Uterus (tissue), 2 donors: ENCODE data around the gene LTB4R2.

Experiments
- POLR2A ChIP-seq, 2 donors: fragments of 450-650 bp; IDR thresholded peaks; one replicate each; pipeline ENCODE4 v1.6.1; 2016; ENCODE audit warnings: antibody characterized with exemption in 2 of 2, mild to moderate bottlenecking in 1 of 2, moderate library complexity in 1 of 2
- TF ChIP-seq, protein P1 (sequence below), 4 experiments: fragments of 200-600 bp in 2 of 4; fragments of 450-650 bp in 2 of 4; sonication (generic) in 2 of 4; IDR thresholded peaks; one replicate each; pipeline ENCODE4 v1.5.1; 2016 to 2019; ENCODE audit warnings: antibody characterized with exemption in 4 of 4, mild to moderate bottlenecking in 2 of 4, moderate library complexity in 1 of 4

DNA sequence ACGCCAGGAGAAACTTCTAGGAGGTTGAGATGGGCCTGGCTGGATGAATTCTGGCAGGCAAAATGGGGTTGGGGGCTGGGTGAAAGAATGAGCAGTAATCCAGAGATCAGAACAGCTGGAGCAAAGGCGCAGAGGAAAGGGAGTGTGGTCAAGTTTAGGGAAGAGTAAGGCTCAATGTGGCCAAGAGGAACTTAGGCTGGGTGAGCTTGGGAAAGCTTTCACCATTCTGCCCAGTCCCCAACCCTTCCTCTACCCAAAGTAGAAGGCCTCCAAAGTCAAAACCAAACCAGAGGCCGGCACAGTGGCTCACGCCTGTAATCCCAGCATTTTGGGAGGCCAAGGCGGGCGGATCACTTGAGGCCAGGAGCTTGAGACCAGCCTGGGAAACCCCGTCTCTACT lies 28.3 kb upstream of the LTB4R2 start:
- TF ChIP-seq, protein P1, sequence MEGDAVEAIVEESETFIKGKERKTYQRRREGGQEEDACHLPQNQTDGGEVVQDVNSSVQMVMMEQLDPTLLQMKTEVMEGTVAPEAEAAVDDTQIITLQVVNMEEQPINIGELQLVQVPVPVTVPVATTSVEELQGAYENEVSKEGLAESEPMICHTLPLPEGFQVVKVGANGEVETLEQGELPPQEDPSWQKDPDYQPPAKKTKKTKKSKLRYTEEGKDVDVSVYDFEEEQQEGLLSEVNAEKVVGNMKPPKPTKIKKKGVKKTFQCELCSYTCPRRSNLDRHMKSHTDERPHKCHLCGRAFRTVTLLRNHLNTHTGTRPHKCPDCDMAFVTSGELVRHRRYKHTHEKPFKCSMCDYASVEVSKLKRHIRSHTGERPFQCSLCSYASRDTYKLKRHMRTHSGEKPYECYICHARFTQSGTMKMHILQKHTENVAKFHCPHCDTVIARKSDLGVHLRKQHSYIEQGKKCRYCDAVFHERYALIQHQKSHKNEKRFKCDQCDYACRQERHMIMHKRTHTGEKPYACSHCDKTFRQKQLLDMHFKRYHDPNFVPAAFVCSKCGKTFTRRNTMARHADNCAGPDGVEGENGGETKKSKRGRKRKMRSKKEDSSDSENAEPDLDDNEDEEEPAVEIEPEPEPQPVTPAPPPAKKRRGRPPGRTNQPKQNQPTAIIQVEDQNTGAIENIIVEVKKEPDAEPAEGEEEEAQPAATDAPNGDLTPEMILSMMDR (IDR thresholded peaks at IDR 0.05) = no peak
- TF ChIP-seq POLR2A (IDR thresholded peaks at IDR 0.05) = no peak
